Measurements from ENCODE around the gene YIPF2.
"Not testable (repeated sequence)": the region's sequence is repeated elsewhere in the genome, so short reads cannot be mapped to it uniquely, and the experiment has no call there.

YIPF2 gene

DNA sequence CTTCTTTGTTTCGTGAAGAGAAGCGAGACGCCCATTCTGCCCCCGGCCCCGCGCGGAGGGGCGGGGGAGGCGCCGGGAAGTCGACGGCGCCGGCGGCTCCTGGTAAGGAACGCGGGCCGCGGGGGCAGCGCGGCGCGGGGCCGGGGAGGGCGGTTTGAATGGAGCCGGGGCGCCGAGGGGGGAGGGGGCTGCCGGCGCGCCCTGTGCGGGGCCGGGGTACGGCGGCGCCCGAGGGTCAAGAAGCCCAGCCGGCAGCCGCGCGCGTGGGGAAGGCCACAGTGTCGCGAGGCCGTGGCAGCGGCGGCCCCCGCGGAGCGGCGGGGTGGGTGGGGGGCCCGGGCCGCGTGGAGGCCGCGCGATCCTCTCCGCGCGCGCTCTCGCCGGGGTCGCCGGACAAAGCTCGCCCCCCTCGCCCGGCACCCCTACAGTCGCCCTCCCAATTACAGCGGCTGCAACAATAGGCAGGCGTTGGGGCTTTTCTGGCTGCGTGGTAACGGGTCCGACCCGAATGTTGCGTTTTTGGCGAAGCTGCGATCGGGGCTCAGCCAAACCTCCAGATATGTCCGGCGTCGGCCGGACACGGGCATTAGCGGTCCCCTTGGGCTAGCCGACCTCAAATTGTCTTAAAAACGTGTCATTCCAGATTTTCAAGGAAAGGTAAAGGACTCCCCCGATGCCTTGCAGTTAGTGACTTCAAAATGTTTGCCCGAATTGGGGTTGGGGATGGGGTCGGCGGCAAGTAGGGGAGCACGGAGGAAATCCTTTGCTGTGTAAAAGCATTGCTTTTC is 32.8 kb upstream of the YIPF2 start:
- Histone ChIP-seq H2BK15ac (ENCODE audit: low read length) (peak overlapping the region; percentile 21), H3K79me1 (ENCODE audit: low read depth, low read length) (peaks cover 5% of the 10 kb centered on the region), H2BK12ac (ENCODE audit: low read length) (no peak overlapping the region), H2AK5ac (ENCODE audit: low read depth, low read length) (peak overlapping the region; percentile 82), H3K23ac (ENCODE audit: low read depth, low read length, poor library complexity) (peak overlapping the region; percentile 100), H3K14ac (ENCODE audit: low read length) (peak overlapping the region; percentile 56), H4K8ac (ENCODE audit: low read depth, low read length) (no peak overlapping the region), H2BK5ac (ENCODE audit: low read length) (peak overlapping the region; percentile 97), H3K4me3 (ENCODE audit: low read length in 2 of 2) (peak overlapping the region; percentile 96), H3K4me1 (ENCODE audit: control insufficient read depth in 2 of 2, insufficient read depth in 1 of 2, low read depth in 1 of 2, low read length in 2 of 2) (peaks cover 8 to 9% of the 10 kb centered on the region in 2 donors), H3K27ac (replicated peaks; ENCODE audit: low read length) (peak overlapping the region; percentile 94), H3K27me3 (ENCODE audit: control insufficient read depth in 3 of 3, insufficient read depth in 3 of 3, low read depth in 1 of 3, low read length in 3 of 3) (no peaks in the 10 kb centered on the region), H3K18ac (ENCODE audit: low read length) (peak overlapping the region; percentile 80), H2BK120ac (ENCODE audit: low read depth, low read length) (peak overlapping the region; percentile 54), H3K9me3 (replicated peaks in 1 of 2; ENCODE audit: control insufficient read depth in 2 of 2, insufficient read depth in 1 of 2, low read depth in 1 of 2, low read length in 2 of 2) (no peaks in the 10 kb centered on the region), H3K4ac (ENCODE audit: low read length) (peak overlapping the region; percentile 78), H2AFZ (ENCODE audit: low read length) (peak overlapping the region; percentile 70), H3K9ac (ENCODE audit: low read depth, low read length, poor library complexity) (peak overlapping the region; percentile 91), H3K4me2 (ENCODE audit: insufficient read depth, low read length, poor library complexity, severe bottlenecking) (peak overlapping the region; percentile 74), H3K36me3 (replicated peaks in 1 of 2; ENCODE audit: control insufficient read depth in 2 of 2, insufficient read depth in 2 of 2, low read length in 2 of 2) (peaks cover under 1 to 29% of the 10 kb centered on the region in 2 donors), H4K91ac (ENCODE audit: low read depth, low read length, poor library complexity) (no peak overlapping the region)
- DNase-seq (ENCODE audit: low spot score), result peak; percentile 53
- WGBS, 2 donors (ENCODE audit: extremely low coverage in 2 of 2, insufficient read length in 2 of 2, insufficient replicate concordance in 1 of 2), result no CpG with 5 or more reads among the region's 92 CpGs

GRCh38 chr19:10960314-10961072 is 32.1 kb upstream of the YIPF2 start, which contains the start of gene SMARCA4:
Gene SMARCA4, plus strand, starts transcription at chr19:10961030. Its CDS starts 23,122 bp downstream, at chr19:10984152.
- Histone ChIP-seq H3K14ac (ENCODE audit: low read length) (peak within 1 kb of the TSS; percentile 56), H2BK12ac (ENCODE audit: low read length) (peak within 1 kb of the TSS; percentile 94), H2AK5ac (ENCODE audit: low read depth, low read length) (peak within 1 kb of the TSS; percentile 82), H3K36me3 (replicated peaks in 1 of 2; ENCODE audit: control insufficient read depth in 2 of 2, insufficient read depth in 2 of 2, low read length in 2 of 2) (peaks cover 0 to 26% of the 10 kb centered on the region in 2 donors), H3K4ac (ENCODE audit: low read length) (peak within 1 kb of the TSS; percentile 78), H2BK15ac (ENCODE audit: low read length) (peak within 1 kb of the TSS; percentile 43), H3K27me3 (ENCODE audit: control insufficient read depth in 3 of 3, insufficient read depth in 3 of 3, low read depth in 1 of 3, low read length in 3 of 3) (no peaks in the 10 kb centered on the region), H3K27ac (replicated peaks; ENCODE audit: low read length) (peak within 1 kb of the TSS; percentile 94), H3K4me2 (ENCODE audit: insufficient read depth, low read length, poor library complexity, severe bottlenecking) (peak within 1 kb of the TSS; percentile 77), H2BK120ac (ENCODE audit: low read depth, low read length) (peak within 1 kb of the TSS; percentile 54), H4K91ac (ENCODE audit: low read depth, low read length, poor library complexity) (no peak within 1 kb of the TSS), H3K4me3 (ENCODE audit: low read length in 2 of 2) (peak within 1 kb of the TSS; percentile 96), H4K8ac (ENCODE audit: low read depth, low read length) (no peak within 1 kb of the TSS), H3K9ac (ENCODE audit: low read depth, low read length, poor library complexity) (peak within 1 kb of the TSS; percentile 99), H3K23ac (ENCODE audit: low read depth, low read length, poor library complexity) (peak within 1 kb of the TSS; percentile 100), H2AFZ (ENCODE audit: low read length) (peak within 1 kb of the TSS; percentile 91), H3K18ac (ENCODE audit: low read length) (peak within 1 kb of the TSS; percentile 99), H3K79me1 (ENCODE audit: low read depth, low read length) (peaks cover 5% of the 10 kb centered on the region), H3K9me3 (replicated peaks in 1 of 2; ENCODE audit: control insufficient read depth in 2 of 2, insufficient read depth in 1 of 2, low read depth in 1 of 2, low read length in 2 of 2) (no peaks in the 10 kb centered on the region), H2BK5ac (ENCODE audit: low read length) (peak within 1 kb of the TSS; percentile 97), H3K4me1 (ENCODE audit: control insufficient read depth in 2 of 2, insufficient read depth in 1 of 2, low read depth in 1 of 2, low read length in 2 of 2) (peaks cover 8 to 9% of the 10 kb centered on the region in 2 donors)
- no CpG with 5 or more reads among the region's 100 CpGs for WGBS, 2 donors (ENCODE audit: extremely low coverage in 2 of 2, insufficient read length in 2 of 2, insufficient replicate concordance in 1 of 2)
- DNase-seq (ENCODE audit: low spot score), result peak; percentile 97

GRCh38 chr19:10959277-10959968 is 31.0 kb upstream of the YIPF2 start:
- not testable (repeated sequence) for H3K18ac ChIP-seq (ENCODE audit: low read length); H3K23ac ChIP-seq (ENCODE audit: low read depth, low read length, poor library complexity); H2BK120ac ChIP-seq (ENCODE audit: low read depth, low read length); DNase-seq (ENCODE audit: low spot score); H4K91ac ChIP-seq (ENCODE audit: low read depth, low read length, poor library complexity); H3K27me3 ChIP-seq (ENCODE audit: control insufficient read depth in 3 of 3, insufficient read depth in 3 of 3, low read depth in 1 of 3, low read length in 3 of 3); H2BK15ac ChIP-seq (ENCODE audit: low read length); H3K4me2 ChIP-seq (ENCODE audit: insufficient read depth, low read length, poor library complexity, severe bottlenecking); H2AFZ ChIP-seq (ENCODE audit: low read length); H4K8ac ChIP-seq (ENCODE audit: low read depth, low read length); H3K79me1 ChIP-seq (ENCODE audit: low read depth, low read length); H3K9ac ChIP-seq (ENCODE audit: low read depth, low read length, poor library complexity); H3K14ac ChIP-seq (ENCODE audit: low read length); H2BK12ac ChIP-seq (ENCODE audit: low read length); H3K27ac ChIP-seq (replicated peaks; ENCODE audit: low read length); H3K4ac ChIP-seq (ENCODE audit: low read length); H2AK5ac ChIP-seq (ENCODE audit: low read depth, low read length); H3K9me3 ChIP-seq (replicated peaks in 1 of 2; ENCODE audit: control insufficient read depth in 2 of 2, insufficient read depth in 1 of 2, low read depth in 1 of 2, low read length in 2 of 2); H2BK5ac ChIP-seq (ENCODE audit: low read length); H3K4me1 ChIP-seq (ENCODE audit: control insufficient read depth in 2 of 2, insufficient read depth in 1 of 2, low read depth in 1 of 2, low read length in 2 of 2)
- peaks cover 0 to 15% of the 10 kb centered on the region in 2 donors for H3K36me3 ChIP-seq (replicated peaks in 1 of 2; ENCODE audit: control insufficient read depth in 2 of 2, insufficient read depth in 2 of 2, low read length in 2 of 2)
- WGBS, 2 donors (ENCODE audit: extremely low coverage in 2 of 2, insufficient read length in 2 of 2, insufficient replicate concordance in 1 of 2), result no CpG with 5 or more reads among the region's 19 CpGs
- H3K4me3 ChIP-seq (ENCODE audit: low read length in 2 of 2), result peak overlapping the region in 1 of 2 donors; percentile 10
